Thyroid gland (tissue), 4 donors: ENCODE data around the gene NOL11. TPM values are rescaled to one million over a fixed set of nuclear protein-coding genes. Genes with fewer than 3 reads are reported as not detected.

Experiments used
- DNase-seq, 2 donors: peaks; one replicate each; pipeline ENCODE4 v3.0.0-alpha.2; 2019
- H3K27ac ChIP-seq, 3 donors: fragments of 200-600 bp; sonication (generic); 1 replicate in 2 of 3; 2 replicates in 1 of 3; pipeline ENCODE4 v1.5.1; 2016 to 2019; ENCODE audit warnings: mild to moderate bottlenecking in 1 of 3, moderate library complexity in 1 of 3
- H3K27me3 ChIP-seq: fragments of 200-600 bp; sonication (generic); one replicate; pipeline ENCODE4 v1.5.1; 2019
- H3K36me3 ChIP-seq, 2 donors: fragments of 200-600 bp; sonication (generic); one replicate each; pipeline ENCODE4 v1.5.1; 2016 to 2019
- H3K4me1 ChIP-seq, 2 donors: fragments of 200-600 bp; sonication (generic); one replicate each; pipeline ENCODE4 v1.5.1; 2017 to 2019
- H3K4me3 ChIP-seq, 3 donors: fragments of 200-600 bp; sonication (generic); replicated peaks in 1 of 3; 1 replicate in 2 of 3; 2 replicates in 1 of 3; pipeline ENCODE4 v1.5.1; 2016; ENCODE audit warnings: mild to moderate bottlenecking in 1 of 3
- H3K9me3 ChIP-seq: fragments of 200-600 bp; sonication (generic); one replicate; pipeline ENCODE4 v1.5.1; 2017
- POLR2A ChIP-seq, 2 donors: fragments of 450-650 bp; IDR thresholded peaks; one replicate each; pipeline ENCODE4 v1.6.1; 2017; ENCODE audit warnings: antibody characterized with exemption in 2 of 2, mild to moderate bottlenecking in 2 of 2, moderate library complexity in 1 of 2
- WGBS, 2 donors: methylation state at CpG; one replicate each; pipeline ENCODE4 v1.1.5; 2017; 5-methylcytosine and 5-hydroxymethylcytosine counted together
- intact Hi-C: fragments of 100-400 bp; cut with DNase I; formaldehyde crosslinking; loops from one replicate; pipeline ENCODE4 v1.15.1; 2023
- total RNA-seq, 4 donors: library from RNA; depleted of rRNA; stranded (reverse); fragments of >200 nt; gene quantifications; one replicate each; pipeline ENCODE4 v1.2.3, GENCODE V29; 2016
- TF ChIP-seq, protein P1 (sequence below), 6 experiments: fragments of 200-600 bp in 3 of 6; fragments of 450-650 bp in 3 of 6; sonication (generic) in 3 of 6; IDR thresholded peaks; one replicate each; pipeline ENCODE4 v1.5.1; 2016 to 2019; ENCODE audit warnings: antibody characterized with exemption in 6 of 6, mild to moderate bottlenecking in 2 of 6, inconsistent platforms in 1 of 6, moderate library complexity in 1 of 6

NOL11 gene
- total RNA-seq, 4 donors from 2014 or later: 25.7 to 43.7 (median 34.8) TPM

DNA sequence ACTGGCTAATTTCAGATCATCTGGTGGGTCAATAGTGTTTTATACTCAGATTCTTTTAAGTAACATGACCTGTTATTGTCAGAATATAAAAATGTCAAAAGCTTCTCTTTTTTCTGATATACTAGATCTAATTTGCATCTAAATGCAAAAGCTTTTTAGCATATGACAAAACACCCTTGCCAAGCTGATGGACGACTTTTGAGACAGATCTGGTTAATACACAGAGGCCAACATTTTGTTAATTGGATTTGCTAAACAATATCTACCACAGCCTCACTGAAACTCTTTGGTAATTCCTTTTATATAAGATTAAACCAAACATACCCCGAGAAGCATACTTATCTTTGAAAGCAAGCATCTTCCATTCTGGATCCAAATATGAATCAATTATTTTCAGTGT, 10.3 kb upstream of the NOL11 start:
- Histone ChIP-seq H3K9me3 (no peaks in the 10 kb centered on the region), H3K27ac (no peak overlapping the region), H3K4me1 (no peaks in the 10 kb centered on the region), H3K27me3 (no peaks in the 10 kb centered on the region), H3K36me3 (no peaks in the 10 kb centered on the region), H3K4me3 (no peak overlapping the region)
- WGBS, 2 donors: 76 to 83% methylated on average over 2 of the region's 2 CpGs
- TF ChIP-seq POLR2A (IDR thresholded peaks at IDR 0.05): no peak
- TF ChIP-seq, protein P1, sequence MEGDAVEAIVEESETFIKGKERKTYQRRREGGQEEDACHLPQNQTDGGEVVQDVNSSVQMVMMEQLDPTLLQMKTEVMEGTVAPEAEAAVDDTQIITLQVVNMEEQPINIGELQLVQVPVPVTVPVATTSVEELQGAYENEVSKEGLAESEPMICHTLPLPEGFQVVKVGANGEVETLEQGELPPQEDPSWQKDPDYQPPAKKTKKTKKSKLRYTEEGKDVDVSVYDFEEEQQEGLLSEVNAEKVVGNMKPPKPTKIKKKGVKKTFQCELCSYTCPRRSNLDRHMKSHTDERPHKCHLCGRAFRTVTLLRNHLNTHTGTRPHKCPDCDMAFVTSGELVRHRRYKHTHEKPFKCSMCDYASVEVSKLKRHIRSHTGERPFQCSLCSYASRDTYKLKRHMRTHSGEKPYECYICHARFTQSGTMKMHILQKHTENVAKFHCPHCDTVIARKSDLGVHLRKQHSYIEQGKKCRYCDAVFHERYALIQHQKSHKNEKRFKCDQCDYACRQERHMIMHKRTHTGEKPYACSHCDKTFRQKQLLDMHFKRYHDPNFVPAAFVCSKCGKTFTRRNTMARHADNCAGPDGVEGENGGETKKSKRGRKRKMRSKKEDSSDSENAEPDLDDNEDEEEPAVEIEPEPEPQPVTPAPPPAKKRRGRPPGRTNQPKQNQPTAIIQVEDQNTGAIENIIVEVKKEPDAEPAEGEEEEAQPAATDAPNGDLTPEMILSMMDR (IDR thresholded peaks at IDR 0.05): no peak
- no peak for DNase-seq
- intact Hi-C loops: no loop called here

- 87 to 92% methylated on average over 3 of the region's 3 CpGs for WGBS, 2 donors
- Histone ChIP-seq H3K4me3 (no peak overlapping the region), H3K27me3 (no peaks in the 10 kb centered on the region), H3K27ac (no peak overlapping the region), H3K36me3 (no peaks in the 10 kb centered on the region), H3K9me3 (no peaks in the 10 kb centered on the region), H3K4me1 (no peaks in the 10 kb centered on the region)
- no peak for TF ChIP-seq POLR2A (IDR thresholded peaks at IDR 0.05)
- TF ChIP-seq, protein P1 (IDR thresholded peaks at IDR 0.05): no peak
- intact Hi-C loops: no loop called here
- no peak for DNase-seq
Observed at GRCh38 chr17:67708378-67708777, 9.4 kb upstream of the NOL11 start.

DNA sequence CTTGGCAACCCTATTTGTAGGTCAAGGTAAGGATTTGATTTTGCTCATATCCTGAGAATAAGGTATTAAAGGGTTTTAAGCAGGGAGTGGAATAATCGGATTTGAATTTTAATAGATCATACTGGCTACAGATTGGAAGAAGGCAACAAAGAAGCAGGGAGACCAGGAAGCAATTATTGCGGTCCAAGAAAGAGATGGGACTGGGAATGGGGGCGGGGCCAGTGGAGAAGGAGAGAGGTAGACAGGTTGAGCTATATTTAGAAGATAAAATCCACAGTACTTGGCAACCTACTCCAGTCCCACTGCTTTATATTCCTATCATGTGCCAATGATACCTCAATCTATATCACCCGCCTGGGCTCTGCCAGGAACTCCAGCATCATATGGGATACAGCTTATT, 5.8 kb upstream of the NOL11 start:
- H3K27me3 ChIP-seq: no peaks in the 10 kb centered on the region
- H3K27ac ChIP-seq: no peak overlapping the region
- no peaks in the 10 kb centered on the region for H3K4me1 ChIP-seq
- H3K9me3 ChIP-seq: no peaks in the 10 kb centered on the region
- no peaks in the 10 kb centered on the region for H3K36me3 ChIP-seq
- no peak for TF ChIP-seq POLR2A (IDR thresholded peaks at IDR 0.05)
- TF ChIP-seq, protein P1 (IDR thresholded peaks at IDR 0.05): no peak
- no peak overlapping the region for H3K4me3 ChIP-seq
- 68 to 75% methylated on average over 4 of the region's 4 CpGs for WGBS, 2 donors
- no peak for DNase-seq
- intact Hi-C loops: loop anchor here (10.0 kb wide), 1 partner anchor 337 kb away; the partner anchor contains the start of gene PITPNC1

DNA sequence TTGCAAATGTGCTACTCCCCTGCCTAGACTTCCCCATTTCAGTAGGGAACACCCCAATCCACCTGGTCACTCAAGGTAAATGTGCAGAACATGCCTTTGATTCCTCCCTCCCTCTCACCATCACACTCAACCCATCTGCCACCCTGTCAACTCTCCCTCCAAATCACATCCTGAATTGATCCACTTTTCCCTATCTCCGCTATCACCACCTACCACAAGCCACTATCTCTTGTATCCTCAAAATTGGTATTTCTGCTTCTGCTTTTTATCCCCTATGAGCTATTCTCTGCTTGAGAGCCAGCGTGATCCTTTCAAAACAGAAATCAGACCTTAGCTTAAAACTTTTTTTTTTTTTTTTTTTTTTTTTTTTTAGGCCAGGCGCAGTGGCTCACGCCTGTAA, 5.4 kb upstream of the NOL11 start:
- H3K27ac ChIP-seq: no peak overlapping the region
- no peaks in the 10 kb centered on the region for H3K36me3 ChIP-seq
- WGBS, 2 donors: 91 to 94% methylated on average over 4 of the region's 4 CpGs
- H3K4me3 ChIP-seq: no peak overlapping the region
- intact Hi-C loops: loop anchor here (10.0 kb wide), 1 partner anchor 338 kb away; the partner anchor contains the start of gene PITPNC1
- DNase-seq: no peak
- no peaks in the 10 kb centered on the region for H3K27me3 ChIP-seq
- no peaks in the 10 kb centered on the region for H3K9me3 ChIP-seq
- TF ChIP-seq, protein P1 (IDR thresholded peaks at IDR 0.05): no peak
- no peak for TF ChIP-seq POLR2A (IDR thresholded peaks at IDR 0.05)
- no peaks in the 10 kb centered on the region for H3K4me1 ChIP-seq

- Histone ChIP-seq H3K27me3 (no peaks in the 10 kb centered on the region), H3K4me1 (no peaks in the 10 kb centered on the region), H3K9me3 (no peaks in the 10 kb centered on the region), H3K27ac (no peak overlapping the region), H3K36me3 (no peaks in the 10 kb centered on the region), H3K4me3 (no peak overlapping the region)
- 73 to 76% methylated on average over 3 of the region's 3 CpGs for WGBS, 2 donors
- DNase-seq: no peak
- intact Hi-C loops: loop anchor here (10.0 kb wide), 1 partner anchor 338 kb away; the partner anchor contains the start of gene PITPNC1
- no peak for TF ChIP-seq POLR2A (IDR thresholded peaks at IDR 0.05)
- TF ChIP-seq, protein P1 (IDR thresholded peaks at IDR 0.05): no peak
Observed at GRCh38 chr17:67713169-67713568, 4.6 kb upstream of the NOL11 start.
